Esophagus squamous epithelium (tissue), 4 donors: ENCODE data around the gene TJP3.

Source experiments
- POLR2A ChIP-seq, 4 donors: fragments of 450-650 bp; IDR thresholded peaks; one replicate each; pipeline ENCODE4 v1.6.1; 2017; ENCODE audit warnings: antibody characterized with exemption in 4 of 4, mild to moderate bottlenecking in 4 of 4, moderate library complexity in 3 of 4
- TF ChIP-seq, protein P1 (sequence below), 6 experiments: fragments of 450-650 bp in 4 of 6; fragments of 200-600 bp in 2 of 6; sonication (generic) in 2 of 6; IDR thresholded peaks; one replicate each; pipeline ENCODE4 v1.5.1; 2016 to 2019; ENCODE audit warnings: antibody characterized with exemption in 6 of 6, mild to moderate bottlenecking in 4 of 6, moderate library complexity in 4 of 6

DNA sequence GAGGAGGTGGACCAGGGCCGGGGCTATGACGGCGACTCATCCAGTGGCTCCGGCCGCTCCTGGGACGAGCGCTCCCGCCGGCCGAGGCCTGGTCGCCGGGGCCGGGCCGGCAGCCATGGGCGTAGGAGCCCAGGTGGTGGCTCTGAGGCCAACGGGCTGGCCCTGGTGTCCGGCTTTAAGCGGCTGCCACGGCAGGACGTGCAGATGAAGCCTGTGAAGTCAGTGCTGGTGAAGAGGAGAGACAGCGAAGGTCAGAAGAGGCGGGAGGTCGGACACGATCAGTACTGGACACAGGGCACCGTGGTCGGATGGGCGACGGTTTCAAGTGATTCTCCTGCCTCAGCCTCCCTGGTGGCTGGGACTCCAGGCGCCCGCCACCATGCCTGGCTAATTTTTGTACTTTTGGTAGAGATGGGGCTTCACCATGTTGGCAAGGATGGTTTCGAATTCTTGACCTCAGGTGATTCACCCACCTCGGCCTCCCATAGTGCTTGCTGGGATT lies 22.3 kb downstream of the TJP3 start:
- TF ChIP-seq POLR2A (IDR thresholded peaks at IDR 0.05) = no peak
- TF ChIP-seq, protein P1, sequence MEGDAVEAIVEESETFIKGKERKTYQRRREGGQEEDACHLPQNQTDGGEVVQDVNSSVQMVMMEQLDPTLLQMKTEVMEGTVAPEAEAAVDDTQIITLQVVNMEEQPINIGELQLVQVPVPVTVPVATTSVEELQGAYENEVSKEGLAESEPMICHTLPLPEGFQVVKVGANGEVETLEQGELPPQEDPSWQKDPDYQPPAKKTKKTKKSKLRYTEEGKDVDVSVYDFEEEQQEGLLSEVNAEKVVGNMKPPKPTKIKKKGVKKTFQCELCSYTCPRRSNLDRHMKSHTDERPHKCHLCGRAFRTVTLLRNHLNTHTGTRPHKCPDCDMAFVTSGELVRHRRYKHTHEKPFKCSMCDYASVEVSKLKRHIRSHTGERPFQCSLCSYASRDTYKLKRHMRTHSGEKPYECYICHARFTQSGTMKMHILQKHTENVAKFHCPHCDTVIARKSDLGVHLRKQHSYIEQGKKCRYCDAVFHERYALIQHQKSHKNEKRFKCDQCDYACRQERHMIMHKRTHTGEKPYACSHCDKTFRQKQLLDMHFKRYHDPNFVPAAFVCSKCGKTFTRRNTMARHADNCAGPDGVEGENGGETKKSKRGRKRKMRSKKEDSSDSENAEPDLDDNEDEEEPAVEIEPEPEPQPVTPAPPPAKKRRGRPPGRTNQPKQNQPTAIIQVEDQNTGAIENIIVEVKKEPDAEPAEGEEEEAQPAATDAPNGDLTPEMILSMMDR (IDR thresholded peaks at IDR 0.05) = no peak
